GM21723 (cell line): ENCODE results near the gene KCNK17.

Experiments used
- ATAC-seq: cut with Tn5 transposase; IDR thresholded peaks from one replicate; pipeline ENCODE4 v1.9.1; 2021; ENCODE audit warnings: mild to moderate bottlenecking, moderate library complexity; ENCODE audit not compliant: unreplicated experiment

The KCNK17 gene

GRCh38 chr6:39274903-39275302, 39.3 kb downstream of the KCNK17 start:
- ATAC-seq: no peak

- ATAC-seq: no peak
Measured at GRCh38 chr6:39274471-39274870, 39.7 kb downstream of the KCNK17 start.

GRCh38 chr6:39273406-39273821, 40.8 kb downstream of the KCNK17 start:
- no peak for ATAC-seq

GRCh38 chr6:39269961-39270360, 44.3 kb downstream of the KCNK17 start:
- ATAC-seq: no peak

GRCh38 chr6:39268721-39269120, 45.5 kb downstream of the KCNK17 start:
- no peak for ATAC-seq

GRCh38 chr6:39268171-39268570, 46.0 kb downstream of the KCNK17 start:
- ATAC-seq: no peak

- ATAC-seq: no peak
Measured at GRCh38 chr6:39266782-39267355, 47.4 kb downstream of the KCNK17 start.

- ATAC-seq: no peak
Measured at GRCh38 chr6:39266375-39266774, 47.8 kb downstream of the KCNK17 start.

- ATAC-seq: no peak
Measured at GRCh38 chr6:39263303-39264037, 50.7 kb downstream of the KCNK17 start.

GRCh38 chr6:39261751-39262150, 52.5 kb downstream of the KCNK17 start:
- no peak for ATAC-seq

- ATAC-seq: no peak
Measured at GRCh38 chr6:39260953-39261352, 53.3 kb downstream of the KCNK17 start.

GRCh38 chr6:39260456-39260855, 53.8 kb downstream of the KCNK17 start:
- ATAC-seq: no peak

GRCh38 chr6:39256294-39256940, 57.8 kb downstream of the KCNK17 start:
- no peak for ATAC-seq

- no peak for ATAC-seq
Measured at GRCh38 chr6:39254999-39255535, 59.2 kb downstream of the KCNK17 start.

GRCh38 chr6:39251406-39251805, 62.8 kb downstream of the KCNK17 start:
- ATAC-seq: no peak

GRCh38 chr6:39250507-39250906, 63.7 kb downstream of the KCNK17 start:
- no peak for ATAC-seq

- ATAC-seq: no peak
Measured at GRCh38 chr6:39249278-39249677, 64.9 kb downstream of the KCNK17 start.
